Brain microvascular endothelial cell (primary cell): Measurements from ENCODE around the gene TNFRSF21.

ENCODE experiments used
- DNase-seq: peaks from one replicate; pipeline ENCODE4 v3.0.0-alpha.2; 2020
- H3K27ac ChIP-seq: fragments of 250-450 bp; sonication (Bioruptor Pico); 2 replicates; pipeline ENCODE4 v1.5.1; 2020; ENCODE audit warnings: mild to moderate bottlenecking, moderate library complexity
- H3K27me3 ChIP-seq: fragments of 250-450 bp; sonication (Bioruptor Pico); replicated peaks from 2 replicates; pipeline ENCODE4 v1.5.1; 2020; ENCODE audit warnings: mild to moderate bottlenecking
- H3K36me3 ChIP-seq: fragments of 250-450 bp; sonication (Bioruptor Pico); replicated peaks from 2 replicates; pipeline ENCODE4 v1.5.1; 2020; ENCODE audit warnings: mild to moderate bottlenecking
- H3K4me3 ChIP-seq: 2 replicates; pipeline ENCODE4 v1.5.1; 2011; ENCODE audit warnings: low read depth, mild to moderate bottlenecking, control low read depth, low read length, moderate library complexity
- in situ Hi-C: cut with HindIII; loops from 2 replicates; pipeline ENCODE4 v1.10.0; 2017; ENCODE audit warnings: low sequenced_read_pairs, low pct_ligation_motif_present
- TF ChIP-seq, protein P1 (sequence below): IDR thresholded peaks from 2 replicates; pipeline ENCODE4 v1.5.1; 2011; ENCODE audit warnings: low read depth, mild to moderate bottlenecking, moderate library complexity, low read length, control low read depth, inconsistent platforms; ENCODE audit errors: missing control alignments

Gene TNFRSF21

GRCh38 chr6:47292944-47293343 lies 16.8 kb downstream of the TNFRSF21 start:
- Histone ChIP-seq H3K4me3 (no peak overlapping the region), H3K27me3 (no peaks in the 10 kb centered on the region), H3K36me3 (no peaks in the 10 kb centered on the region), H3K27ac (no peak overlapping the region)
- DNase-seq: peak; percentile 4
- in situ Hi-C loops: no loop called here
- TF ChIP-seq, protein P1, sequence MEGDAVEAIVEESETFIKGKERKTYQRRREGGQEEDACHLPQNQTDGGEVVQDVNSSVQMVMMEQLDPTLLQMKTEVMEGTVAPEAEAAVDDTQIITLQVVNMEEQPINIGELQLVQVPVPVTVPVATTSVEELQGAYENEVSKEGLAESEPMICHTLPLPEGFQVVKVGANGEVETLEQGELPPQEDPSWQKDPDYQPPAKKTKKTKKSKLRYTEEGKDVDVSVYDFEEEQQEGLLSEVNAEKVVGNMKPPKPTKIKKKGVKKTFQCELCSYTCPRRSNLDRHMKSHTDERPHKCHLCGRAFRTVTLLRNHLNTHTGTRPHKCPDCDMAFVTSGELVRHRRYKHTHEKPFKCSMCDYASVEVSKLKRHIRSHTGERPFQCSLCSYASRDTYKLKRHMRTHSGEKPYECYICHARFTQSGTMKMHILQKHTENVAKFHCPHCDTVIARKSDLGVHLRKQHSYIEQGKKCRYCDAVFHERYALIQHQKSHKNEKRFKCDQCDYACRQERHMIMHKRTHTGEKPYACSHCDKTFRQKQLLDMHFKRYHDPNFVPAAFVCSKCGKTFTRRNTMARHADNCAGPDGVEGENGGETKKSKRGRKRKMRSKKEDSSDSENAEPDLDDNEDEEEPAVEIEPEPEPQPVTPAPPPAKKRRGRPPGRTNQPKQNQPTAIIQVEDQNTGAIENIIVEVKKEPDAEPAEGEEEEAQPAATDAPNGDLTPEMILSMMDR: no peak

DNA sequence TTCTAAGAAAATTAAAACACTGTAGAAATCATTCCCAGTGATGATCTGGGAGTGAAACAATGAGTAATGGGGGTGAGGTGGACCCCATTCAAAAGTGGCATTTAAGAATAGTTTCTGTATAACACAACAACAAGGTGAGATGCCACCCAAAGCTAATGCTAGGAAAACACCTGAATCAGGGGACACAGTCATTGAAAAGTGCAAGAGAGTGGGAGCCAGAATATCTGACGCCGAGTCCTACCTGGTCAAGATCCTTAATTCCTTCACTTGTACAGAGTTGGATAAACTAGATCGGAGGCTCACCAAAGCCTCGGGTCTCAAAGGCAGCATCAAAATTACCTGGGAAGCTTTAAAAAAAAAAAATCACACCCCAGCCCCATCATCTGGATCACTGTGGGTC lies 17.7 kb downstream of the TNFRSF21 start:
- no peak overlapping the region for H3K27ac ChIP-seq
- TF ChIP-seq, protein P1: no peak

GRCh38 chr6:47290124-47290834 lies 19.4 kb downstream of the TNFRSF21 start:
- no peak overlapping the region for H3K27ac ChIP-seq

More for the DNA sequence above, 17.7 kb downstream of the TNFRSF21 start:
- no peak overlapping the region for H3K4me3 ChIP-seq
- H3K36me3 ChIP-seq: no peaks in the 10 kb centered on the region
- in situ Hi-C loops: no loop called here
- no peaks in the 10 kb centered on the region for H3K27me3 ChIP-seq
- DNase-seq: no peak

DNA sequence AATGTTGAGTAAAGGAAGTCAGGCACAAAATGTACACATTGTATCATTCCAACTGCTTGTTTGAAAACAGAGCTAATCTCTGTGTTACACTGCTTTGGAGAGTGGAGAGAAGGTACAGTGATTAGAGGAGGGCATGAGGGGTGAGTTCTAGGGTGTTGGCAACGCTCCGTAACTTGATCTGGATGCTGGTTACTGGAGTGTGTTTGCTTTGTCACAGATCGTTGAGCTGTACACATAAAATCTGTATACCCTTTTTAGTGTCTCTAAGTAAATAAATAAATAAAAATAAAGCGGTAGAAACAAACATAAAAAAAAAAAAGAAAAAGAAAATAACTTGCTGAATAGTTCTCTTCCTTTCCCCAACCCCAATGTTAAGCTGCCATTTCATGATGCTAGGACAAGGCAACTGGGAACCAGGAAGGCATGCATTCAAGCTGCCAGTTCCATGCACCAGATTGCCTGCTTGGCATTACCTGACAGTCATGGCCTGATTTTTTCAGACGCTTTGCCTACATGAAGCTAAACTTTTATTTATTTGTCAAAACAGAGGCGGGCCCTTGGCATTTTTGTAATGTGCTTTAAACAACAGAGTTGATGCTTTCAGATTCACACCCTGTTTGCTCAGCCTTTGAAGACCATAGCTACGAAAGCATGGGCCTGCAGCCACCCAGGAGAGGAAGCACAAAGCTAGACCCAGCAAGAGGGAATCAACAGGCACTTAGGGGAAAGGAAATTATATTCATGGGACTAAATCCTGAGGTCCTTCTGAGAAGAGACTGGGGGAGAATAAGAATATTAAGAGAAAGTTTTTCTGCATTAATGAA lies 21.2 kb downstream of the TNFRSF21 start:
- no peak for DNase-seq
- H3K36me3 ChIP-seq: no peaks in the 10 kb centered on the region
- H3K27me3 ChIP-seq: no peaks in the 10 kb centered on the region
- TF ChIP-seq, protein P1: no peak
- in situ Hi-C loops: no loop called here
- H3K27ac ChIP-seq: no peak overlapping the region
- H3K4me3 ChIP-seq: no peak overlapping the region

More at GRCh38 chr6:47290124-47290834, 19.4 kb downstream of the TNFRSF21 start:
- TF ChIP-seq, protein P1: no peak
- Histone ChIP-seq H3K4me3 (no peak overlapping the region), H3K27me3 (no peaks in the 10 kb centered on the region), H3K36me3 (no peaks in the 10 kb centered on the region)
- DNase-seq: no peak
- in situ Hi-C loops: no loop called here

DNA sequence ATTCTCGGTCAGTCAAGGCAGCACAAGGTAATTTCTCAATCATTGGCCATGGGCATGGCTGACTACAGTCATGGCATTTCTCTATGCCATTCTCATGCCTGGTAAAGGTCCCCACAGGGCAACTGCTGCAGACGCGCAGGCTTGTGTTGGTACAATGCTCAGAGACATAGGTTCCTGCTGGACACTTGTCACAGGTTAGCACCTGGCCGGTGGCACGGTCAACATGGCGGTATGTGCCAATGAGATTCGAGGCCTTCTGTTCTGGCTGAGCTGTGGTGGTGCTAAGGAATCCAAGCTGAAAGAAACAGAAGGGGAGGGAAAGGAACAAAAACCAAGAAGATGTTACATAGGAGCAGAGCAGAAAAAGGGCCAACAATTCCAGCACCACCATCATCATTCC lies 23.4 kb downstream of the TNFRSF21 start:
- no peak overlapping the region for H3K27ac ChIP-seq
- H3K4me3 ChIP-seq: no peak overlapping the region
- no peaks in the 10 kb centered on the region for H3K27me3 ChIP-seq
- in situ Hi-C loops: no loop called here
- no peaks in the 10 kb centered on the region for H3K36me3 ChIP-seq
- DNase-seq: no peak
- TF ChIP-seq, protein P1: no peak
